Superior temporal gyrus (tissue), 1 donor: Measurements from ENCODE around the gene LCE2B.
"Not testable (repeated sequence)": the region's sequence is repeated elsewhere in the genome, so short reads cannot be mapped to it uniquely, and the experiment has no call there.

ENCODE experiments used
- DNase-seq: peaks from one replicate; pipeline ENCODE4 v3.0.0-alpha.2; 2016; ENCODE audit errors: extremely low spot score

LCE2B gene, protein sequence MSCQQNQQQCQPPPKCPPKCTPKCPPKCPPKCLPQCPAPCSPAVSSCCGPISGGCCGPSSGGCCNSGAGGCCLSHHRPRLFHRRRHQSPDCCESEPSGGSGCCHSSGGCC

DNA sequence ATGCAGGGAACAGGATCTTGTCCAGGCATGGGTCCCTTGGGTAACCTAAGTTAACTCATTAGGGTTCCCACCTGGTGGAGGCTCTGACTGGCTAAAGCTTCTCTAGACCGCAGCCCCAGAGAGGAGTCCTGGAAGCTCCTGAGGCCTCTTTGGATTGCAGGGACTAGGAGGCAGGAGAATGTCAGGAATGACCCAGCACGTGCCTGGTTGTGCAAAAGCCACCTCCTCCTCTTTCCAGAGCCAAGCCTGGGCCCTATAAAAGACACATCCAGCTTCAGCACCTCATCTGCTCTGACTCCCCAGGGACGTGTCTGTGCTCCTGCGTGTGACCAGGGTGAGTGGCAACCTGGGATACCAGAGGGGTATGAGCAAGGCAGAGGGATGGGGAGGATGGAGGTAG is at the start of gene LCE2B:
Gene LCE2B, plus strand, starts transcription at position 301 of the 400 bp plus-strand sequence. CDS start 721 bp downstream, outside the sequence.
- DNase-seq, result not testable (repeated sequence)

DNA sequence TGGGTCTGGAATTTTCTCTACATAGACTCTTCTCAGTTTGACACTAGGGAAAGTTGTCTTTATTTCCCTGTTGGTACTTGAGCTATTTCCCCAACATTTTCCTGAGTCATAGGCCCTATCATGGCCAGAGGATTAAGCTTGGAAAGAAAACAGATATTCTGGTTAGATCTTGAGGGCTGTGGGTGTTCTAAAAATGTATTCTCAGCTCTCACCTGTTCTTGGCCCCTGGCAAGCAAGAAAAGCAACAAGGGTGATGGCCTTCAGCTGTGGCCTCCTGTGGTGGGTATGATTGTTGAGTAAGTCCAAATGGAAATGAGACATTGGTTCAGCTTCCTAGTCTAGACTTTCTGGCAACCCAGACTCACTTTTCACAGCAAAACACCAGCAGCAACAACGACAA is 45.6 kb upstream of the LCE2B start:
- no peak for DNase-seq

DNA sequence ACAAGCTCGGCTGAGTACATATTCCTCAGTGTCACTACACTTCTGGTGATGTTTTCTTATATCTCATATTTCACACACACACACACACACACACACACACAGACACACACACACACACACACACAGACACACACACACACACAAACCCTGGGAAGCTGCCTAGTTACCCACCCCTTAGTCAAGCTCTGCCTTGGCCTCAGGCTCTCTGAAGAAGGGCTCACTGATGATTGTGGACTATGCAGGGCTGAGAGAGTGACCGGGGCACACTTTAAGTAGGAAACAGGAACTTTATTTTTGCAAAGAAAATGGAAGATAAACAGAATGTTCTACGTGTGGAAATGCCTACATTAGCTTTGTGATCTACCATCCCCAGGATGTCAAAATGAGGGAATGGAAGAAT is 42.0 kb upstream of the LCE2B start:
- DNase-seq, result no peak

DNA sequence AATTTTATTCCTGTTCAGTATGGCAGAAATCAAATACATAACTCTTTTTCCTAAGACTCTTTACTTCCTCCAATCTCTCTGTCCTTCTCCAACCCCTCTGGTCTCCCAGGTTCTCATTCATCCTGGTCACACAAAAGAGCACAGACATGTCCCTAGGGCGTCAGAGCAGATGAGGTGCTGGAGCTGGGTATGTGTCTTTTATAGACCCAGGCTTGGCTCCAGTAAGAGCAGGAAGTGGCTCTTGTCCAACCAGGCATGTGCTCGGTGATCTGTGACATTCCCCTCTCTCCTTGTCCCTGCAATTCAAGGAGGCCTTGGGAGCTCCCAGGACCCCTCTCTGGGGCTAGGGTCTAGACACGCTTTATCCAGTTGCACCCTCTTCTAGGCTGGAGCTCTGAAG is 40.8 kb upstream of the LCE2B start:
- DNase-seq, result no peak

DNA sequence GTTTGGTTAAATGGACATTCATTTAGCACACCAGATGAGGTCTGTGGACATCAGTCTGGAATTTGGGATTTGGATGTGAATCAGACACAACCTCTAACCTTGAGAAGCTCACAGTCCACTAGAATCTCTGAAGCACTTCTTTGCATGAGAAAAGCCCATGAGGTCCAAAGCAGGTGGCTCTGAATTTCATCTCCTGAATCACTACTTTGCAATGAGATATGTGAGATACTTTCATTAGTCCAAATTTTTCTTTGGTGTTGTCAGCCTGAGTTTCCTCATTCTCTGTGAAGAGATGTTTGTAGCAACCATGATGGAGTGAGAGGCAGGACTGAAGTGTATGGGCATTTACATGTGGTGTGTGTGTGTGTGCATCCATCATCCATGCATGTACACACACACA is 39.3 kb upstream of the LCE2B start:
- DNase-seq, result no peak

DNA sequence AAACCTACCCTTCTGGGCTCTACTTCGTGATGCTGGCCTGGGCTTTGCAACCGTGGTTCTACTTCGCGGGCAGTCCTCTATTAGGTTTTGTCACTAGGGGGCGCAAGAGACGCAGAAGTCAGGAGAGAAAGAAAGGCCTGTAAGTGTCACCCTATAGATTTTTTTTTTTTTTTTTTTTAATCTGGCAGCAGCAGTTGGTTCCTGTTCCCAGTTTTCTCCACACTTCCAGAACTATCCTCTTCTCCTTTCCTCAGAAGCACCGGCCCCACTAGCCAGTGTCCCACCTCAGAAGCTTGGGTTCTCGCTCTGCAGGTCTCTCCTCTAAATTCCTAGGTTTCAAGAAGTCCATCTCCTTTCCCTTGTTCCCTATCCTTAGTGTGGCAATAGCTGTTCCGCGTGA is 31.8 kb upstream of the LCE2B start:
- DNase-seq, result peak; percentile 75

DNA sequence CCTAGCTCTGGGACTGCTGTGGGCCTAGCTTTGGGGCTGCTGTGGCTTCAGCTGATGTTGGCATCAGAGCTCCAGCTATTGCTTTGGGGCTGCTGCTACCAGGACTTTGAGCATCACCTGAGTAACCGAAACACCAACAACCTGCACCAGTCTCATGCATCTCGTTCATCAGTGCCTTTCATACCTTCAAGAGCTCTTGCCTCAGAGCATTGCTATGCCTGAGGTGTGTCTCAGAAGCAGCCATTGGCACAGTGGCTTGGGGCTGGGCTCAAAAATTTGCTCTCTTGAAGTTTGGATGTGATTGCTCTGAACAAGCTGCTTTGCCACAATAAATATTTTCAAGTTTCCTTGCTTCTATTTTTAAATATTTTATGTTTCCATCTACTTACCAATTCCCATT is 29.5 kb upstream of the LCE2B start:
- no peak for DNase-seq

DNA sequence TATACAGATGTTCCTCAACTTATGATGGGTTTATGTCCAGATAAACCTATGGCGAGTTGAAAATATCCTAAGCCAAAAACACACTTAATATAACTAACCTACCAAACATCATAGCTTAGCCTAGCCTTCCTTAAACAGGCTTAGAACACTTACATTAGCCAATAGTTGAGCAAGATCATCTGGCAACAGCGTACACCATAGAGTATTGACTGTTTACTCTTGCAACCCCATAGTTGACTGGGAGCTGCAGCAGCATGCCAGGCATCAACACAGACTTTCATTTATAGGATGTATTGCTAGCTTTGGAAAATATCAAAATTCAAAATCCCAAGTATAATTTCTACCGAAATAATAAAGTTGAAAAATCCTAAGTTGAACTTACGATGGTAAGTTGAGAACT is 28.2 kb upstream of the LCE2B start:
- DNase-seq, result no peak

DNA sequence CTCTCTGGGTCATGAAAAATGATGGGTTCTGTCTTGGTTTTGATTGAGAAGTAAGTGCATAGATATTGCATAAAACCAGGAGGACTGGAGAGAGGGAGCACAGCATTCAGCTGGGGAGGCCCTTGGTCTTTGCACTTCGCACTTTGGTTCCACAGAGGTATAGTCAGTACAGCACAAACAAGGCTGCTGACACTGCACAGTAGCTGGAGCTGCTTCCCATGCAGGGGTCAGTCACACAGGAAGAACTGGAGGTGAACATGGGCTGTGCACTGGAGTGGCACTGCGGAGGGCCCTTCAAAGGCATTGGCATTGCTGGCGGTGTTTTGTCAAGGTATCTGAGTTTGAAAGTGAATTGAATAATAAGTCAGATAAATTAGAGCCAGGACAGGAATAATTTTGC is 27.3 kb upstream of the LCE2B start:
- no peak for DNase-seq

DNA sequence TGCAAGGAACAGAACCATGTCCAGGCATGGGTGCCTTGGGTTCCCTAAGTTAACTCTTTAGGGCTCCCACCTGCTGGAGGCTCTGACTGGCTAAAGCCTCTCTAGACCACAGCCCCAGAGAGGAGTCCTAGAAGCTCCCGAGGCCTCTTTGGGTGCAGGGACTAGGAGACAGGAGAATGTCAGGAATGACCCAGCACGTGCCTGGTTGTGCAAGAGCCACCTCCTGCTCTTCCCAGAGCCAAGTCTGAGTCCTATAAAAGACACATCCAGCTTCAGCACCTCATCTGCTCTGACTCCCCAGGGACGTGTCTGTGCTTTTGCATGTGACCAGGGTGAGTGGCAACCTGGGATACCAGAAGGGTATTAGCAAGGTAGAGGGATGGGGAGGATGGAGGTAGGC is 22.8 kb upstream of the LCE2B start, which contains the start of gene LCE2D:
Gene LCE2D, plus strand, starts transcription at position 283 of the 400 bp plus-strand sequence. CDS start 726 bp downstream, outside the sequence.
- DNase-seq, result no peak

DNA sequence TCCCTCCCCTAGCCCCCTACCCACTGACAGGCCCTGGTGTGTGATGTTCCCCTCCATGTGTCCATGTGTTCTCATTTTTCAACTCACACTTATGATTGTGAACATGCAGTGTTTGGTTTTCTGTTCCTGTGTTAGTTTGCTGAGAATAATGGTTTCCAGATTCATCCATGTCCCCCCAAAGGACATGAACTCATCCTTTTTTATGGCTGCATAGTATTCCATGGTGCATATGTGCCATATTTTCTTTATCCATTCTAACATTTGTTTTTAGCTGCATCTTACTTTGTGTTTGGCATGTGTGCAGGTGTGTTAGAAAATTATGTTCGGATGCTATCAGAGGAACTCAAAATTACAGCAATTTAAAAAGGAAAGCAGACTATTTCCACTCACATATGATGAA is 19.8 kb upstream of the LCE2B start:
- DNase-seq, result not testable (repeated sequence)

DNA sequence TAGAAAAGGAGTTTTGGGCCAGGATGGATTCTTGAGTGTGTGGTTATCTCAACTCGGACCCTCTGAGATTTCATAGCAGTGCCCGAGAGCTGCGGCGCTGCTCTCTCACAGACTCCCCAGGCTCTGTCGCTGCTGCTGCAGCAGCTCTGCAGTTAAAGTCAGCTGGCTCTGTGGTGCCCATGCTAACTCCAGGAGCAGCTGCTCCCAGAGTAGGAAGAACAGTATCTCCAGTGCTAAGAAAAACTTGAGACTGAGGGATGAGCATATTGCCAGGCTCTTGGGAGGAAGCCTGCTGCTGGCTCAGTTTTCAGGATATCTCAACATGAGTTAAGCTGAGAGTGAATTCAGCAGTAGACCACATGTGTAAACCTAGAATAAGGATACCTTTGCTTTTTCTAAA is 18.3 kb upstream of the LCE2B start:
- peak; percentile 24 for DNase-seq

DNA sequence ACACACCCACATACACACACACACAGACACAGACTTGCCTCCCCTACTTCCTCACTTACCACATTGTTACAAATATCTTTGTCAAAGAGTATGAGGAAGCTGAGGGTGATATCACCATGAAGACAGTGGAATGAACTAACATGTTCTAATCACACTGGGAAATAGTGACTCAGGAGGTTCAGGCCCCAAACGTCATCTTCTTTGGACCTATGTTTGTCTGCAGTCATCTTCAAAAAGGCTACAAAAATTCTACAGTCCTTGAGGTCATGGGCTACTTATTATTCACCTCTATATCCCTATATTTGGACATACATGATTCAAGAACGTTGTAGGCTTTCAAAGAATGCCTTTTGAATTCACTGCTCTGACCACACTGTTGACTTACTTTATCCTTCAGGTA is 12.9 kb upstream of the LCE2B start:
- no peak for DNase-seq

DNA sequence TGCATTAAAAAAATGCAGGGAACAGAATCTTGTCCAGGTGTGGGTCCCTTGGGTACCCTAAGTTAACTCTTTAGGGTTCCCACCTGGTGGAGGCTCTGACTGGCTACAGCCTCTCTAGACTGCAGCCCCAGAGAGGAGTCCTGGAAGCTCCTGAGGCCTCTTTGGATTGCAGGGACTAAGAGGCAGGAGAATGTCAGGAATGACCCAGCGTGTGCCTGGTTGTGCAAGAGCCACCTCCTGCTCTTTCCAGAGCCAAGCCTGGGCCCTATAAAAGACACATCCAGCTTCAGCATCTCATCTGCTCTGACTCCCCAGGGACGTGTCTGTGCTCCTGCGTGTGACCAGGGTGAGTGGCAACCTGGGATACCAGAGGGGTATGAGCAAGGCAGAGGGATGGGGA is 10.9 kb upstream of the LCE2B start, which contains the start of gene LCE2C:
Gene LCE2C, plus strand, starts transcription at position 297 of the 400 bp plus-strand sequence. CDS start 737 bp downstream, outside the sequence.
- DNase-seq, result not testable (repeated sequence)

DNA sequence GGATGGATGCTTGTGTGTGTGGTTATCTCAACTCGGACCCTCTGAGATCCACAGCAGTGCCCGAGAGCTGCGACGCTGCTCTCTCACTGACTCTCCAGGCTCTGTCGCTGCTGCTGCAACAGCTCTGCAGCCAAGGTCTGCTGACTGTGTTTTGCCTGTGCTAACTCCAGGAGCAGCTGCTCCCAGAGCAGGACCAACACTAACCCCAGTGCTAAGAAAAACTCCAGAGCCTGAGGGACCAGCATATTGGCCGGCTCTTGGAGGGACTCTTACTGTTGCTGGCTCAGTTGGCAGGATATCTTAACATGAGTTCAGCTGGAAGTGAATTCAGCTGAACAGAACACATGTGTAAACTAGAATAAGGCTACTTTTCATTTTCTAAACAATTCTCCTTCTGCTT is 6.5 kb upstream of the LCE2B start:
- no peak for DNase-seq

DNA sequence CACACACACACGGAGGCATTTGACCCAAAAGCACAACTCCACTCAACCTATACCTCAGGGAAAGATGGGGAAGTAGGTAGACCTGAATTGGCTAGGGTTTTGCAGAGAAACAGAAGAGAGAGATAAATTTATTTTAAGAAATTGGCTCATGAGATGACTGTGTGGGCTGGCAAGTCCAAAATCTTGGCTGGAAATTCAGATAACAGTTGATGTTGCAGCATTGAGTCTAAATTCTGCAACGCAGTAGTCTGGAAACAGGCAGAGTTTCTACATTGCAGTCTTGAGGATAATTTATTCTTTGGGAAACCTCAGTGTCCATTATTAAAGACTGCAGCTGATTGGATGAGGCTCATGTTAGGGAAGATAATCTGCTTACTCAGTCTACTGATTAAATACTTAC is 4.3 kb upstream of the LCE2B start:
- DNase-seq, result peak; percentile 47

DNA sequence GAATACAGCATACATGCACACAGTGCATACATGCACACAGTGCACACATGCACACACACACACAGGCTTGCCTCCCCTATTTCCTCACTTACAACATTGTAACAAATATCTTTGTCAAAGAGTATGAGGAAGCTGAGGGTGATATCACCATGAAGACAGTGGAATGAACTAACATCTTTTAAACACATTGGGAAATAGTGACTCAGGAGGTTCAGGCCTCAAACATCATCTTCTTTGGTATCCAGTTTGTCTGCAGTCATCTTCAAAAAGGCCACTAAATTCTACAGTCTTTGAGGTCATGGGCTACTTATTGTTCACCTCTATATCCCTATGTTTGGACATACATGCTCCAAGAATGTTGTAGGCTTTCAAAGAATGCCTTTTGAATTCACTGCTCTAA is 2.1 kb upstream of the LCE2B start:
- no peak for DNase-seq

DNA sequence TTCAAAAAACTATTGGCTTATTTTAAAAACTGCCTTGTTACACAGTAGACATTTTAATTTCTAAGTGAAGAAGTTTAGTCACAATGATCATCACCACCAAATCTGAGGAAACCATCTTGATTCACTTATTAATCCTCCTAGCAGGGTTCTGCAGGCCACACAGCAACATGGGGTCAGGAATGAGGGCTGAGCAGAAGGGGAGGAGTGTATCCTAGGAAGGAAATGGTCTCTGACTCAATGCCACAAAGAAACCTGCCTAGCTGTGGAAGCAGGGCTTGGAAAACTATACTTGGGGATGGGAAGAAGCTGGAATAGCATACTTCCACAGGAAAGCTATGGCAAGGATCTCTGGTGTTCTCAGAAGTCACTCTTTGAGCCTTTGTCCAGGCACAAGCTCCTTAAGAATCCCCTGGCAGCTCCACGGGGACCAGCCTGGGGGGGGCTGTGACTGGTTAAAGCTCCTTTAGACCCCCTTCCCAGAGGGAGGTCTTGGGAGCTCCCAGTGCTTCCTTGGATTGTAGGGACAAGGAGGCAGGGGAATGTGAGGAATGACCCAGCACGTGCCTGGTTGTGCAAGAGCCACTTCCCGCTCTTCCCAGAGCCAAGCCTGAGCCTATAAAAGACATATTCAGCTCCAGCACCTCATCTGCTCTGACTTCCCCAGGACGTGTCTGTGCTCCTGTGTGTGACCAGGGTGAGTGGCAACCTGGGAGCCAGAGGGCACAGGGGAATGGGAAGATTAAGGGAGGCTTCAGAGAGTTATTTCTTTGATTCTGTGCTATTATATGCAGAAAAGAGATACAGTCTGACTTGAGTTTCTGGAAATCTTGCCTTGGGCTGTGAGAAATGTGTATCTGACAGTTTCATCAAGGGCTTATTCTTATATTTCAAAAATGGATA is 12.0 kb downstream of the LCE2B start, which contains the start of gene LCE2A:
Gene LCE2A, plus strand, starts transcription at position 645 of the 900 bp plus-strand sequence. CDS start 557 bp downstream, outside the sequence.
- DNase-seq, result no peak

DNA sequence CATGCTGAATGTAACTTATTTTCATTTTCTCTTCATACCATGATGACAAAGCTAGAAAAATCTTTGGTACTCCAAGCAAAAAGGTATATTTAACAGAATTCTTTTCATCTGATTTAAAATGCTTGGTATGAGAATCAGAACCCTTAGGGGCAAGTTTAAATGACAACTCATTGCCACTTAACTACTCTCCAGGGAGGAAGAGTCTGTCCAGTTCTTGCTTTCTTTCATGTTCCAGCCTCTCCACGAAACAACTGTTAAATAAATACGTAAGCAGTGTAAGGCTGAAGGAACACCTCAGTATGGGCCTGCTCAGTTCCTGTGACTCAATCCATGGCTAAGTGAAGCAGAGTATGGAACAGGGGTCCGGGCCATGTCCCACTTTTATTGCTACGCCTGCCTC is 13.8 kb downstream of the LCE2B start:
- no peak for DNase-seq

DNA sequence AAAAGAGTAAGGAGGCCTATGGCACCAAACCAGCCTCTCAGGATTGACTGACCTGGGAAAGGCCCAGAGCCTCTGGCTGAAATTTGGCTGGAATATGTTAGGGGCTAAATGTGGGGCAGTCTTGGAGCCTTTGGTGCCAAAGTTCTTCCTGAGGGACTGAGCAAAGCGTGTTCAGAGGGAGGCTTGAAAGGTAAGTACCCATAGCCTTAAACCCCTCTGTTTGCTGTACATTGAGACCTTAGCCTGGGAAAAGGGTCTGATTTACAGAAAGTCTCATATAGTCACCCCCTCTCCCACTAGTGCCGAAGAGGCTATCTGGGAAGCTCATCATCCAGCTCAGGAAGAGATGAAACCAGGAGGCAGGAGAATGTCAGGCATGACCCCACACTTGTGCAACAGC is 21.9 kb downstream of the LCE2B start, which contains the start of gene LCE4A:
Gene LCE4A, plus strand, starts transcription at position 301 of the 400 bp plus-strand sequence. CDS start 916 bp downstream, outside the sequence.
- no peak for DNase-seq

DNA sequence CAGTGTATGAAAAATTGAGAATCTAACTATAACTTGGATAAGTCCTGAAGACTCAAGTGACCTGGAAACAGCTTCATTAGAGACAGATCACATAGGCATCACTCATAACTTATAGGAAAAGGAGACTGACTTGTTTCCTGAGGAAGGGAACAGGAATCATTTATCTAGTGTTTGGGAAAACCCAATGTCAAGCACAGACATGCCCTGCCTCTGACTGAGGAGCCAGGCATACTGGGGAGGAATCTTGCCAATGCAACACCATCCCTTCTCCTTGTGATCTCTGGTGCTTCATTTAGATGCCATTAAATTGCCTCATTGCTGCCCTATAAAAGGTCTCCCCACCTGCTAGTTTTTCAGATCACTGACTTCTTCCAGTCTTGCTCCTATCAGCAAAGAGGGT is 32.3 kb downstream of the LCE2B start:
- DNase-seq, result no peak

DNA sequence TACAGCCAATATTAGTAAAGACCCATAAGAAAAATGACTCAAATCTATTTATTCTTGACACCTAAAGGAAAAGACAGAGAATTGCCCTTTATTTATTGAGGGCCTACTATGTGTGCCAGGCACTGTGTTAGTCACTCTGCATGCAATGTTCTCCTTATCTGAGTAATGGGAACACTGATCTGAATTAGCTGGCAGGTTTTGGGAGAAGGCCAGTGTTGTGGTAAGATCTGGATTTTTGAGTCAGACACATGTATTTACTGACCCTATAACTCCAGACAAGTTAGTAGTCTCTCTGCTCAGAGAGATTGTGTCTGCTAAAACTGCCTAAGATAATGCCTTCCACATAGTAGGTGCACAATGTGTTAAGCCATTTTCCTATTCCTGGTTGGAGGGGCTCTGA is 39.3 kb downstream of the LCE2B start:
- DNase-seq, result no peak

DNA sequence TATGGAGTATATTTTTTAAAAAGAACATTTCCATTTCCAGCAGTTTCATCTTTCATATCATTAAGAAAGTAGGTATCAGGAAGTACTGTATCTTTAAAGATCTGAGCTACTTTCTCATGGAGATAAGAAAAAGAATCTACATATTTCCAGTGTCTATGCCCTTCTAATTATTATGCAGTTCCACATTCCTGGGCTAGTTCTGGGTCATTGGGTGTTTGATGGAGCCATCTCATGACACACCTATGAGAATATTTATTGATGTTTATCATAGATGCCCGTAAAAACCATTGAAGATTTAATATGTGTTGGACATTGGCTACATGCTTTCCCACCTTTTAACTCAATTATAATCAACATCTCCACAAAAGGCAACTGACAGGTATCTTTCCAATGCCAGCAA is 43.1 kb downstream of the LCE2B start:
- DNase-seq, result no peak
